ENCODE data around the gene EPM2A. TPM values are rescaled to one million over a fixed set of nuclear protein-coding genes. Genes with fewer than 3 reads are reported as not detected.

Gene EPM2A
- total RNA-seq, 3 donors from 2014 or later, result 4.7 to 52.4 (median 5.3) TPM

- H3K4me1 ChIP-seq (ENCODE audit: low read depth), result no peaks in the 10 kb centered on the region
- no peak for TF ChIP-seq CTCF (IDR thresholded peaks at IDR 0.05)
- intact Hi-C loops (cut with DNase I, micrococcal nuclease), result no loop called here
- DNase-seq, result no peak
- H3K36me3 ChIP-seq (ENCODE audit: low read depth), result no peaks in the 10 kb centered on the region
- no peak for ATAC-seq
- no peak overlapping the region for H3K4me3 ChIP-seq
- H3K9me3 ChIP-seq, result no peaks in the 10 kb centered on the region
Observed at GRCh38 chr6:145631374-145631773, 103.9 kb downstream of the EPM2A start.

DNA sequence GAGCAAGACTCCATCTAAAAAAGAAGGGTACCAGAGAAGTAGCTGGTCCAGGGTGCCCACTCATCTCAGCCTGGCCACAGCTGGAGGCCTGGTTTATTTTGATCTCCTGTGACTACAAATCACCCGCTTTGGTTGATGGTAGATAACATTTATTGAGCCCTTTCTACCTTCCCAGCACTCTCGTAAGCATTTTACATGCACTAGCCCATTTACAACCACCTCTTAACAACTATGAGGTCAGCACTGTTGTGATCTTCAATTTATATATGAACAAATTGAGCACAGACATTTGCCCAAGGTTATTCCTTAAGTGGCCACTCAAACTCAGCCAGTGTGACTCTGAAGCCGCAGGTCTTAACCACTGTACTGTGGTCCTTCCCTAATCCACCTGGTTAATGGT, 104.7 kb downstream of the EPM2A start:
- Histone ChIP-seq H3K4me1 (ENCODE audit: low read depth) (no peaks in the 10 kb centered on the region), H3K36me3 (ENCODE audit: low read depth) (no peaks in the 10 kb centered on the region), H3K9me3 (no peaks in the 10 kb centered on the region), H3K4me3 (no peak overlapping the region)
- intact Hi-C loops (cut with DNase I, micrococcal nuclease), result no loop called here
- no peak for TF ChIP-seq CTCF (IDR thresholded peaks at IDR 0.05)
- ATAC-seq (no peak), DNase-seq (no peak)

GRCh38 chr6:145629478-145629877, 105.8 kb downstream of the EPM2A start:
- no peak overlapping the region for H3K4me3 ChIP-seq
- intact Hi-C loops (cut with DNase I, micrococcal nuclease), result no loop called here
- DNase-seq, result no peak
- no peaks in the 10 kb centered on the region for H3K36me3 ChIP-seq (ENCODE audit: low read depth)
- no peaks in the 10 kb centered on the region for H3K4me1 ChIP-seq (ENCODE audit: low read depth)
- H3K9me3 ChIP-seq, result no peaks in the 10 kb centered on the region
- TF ChIP-seq CTCF (IDR thresholded peaks at IDR 0.05), result no peak
- ATAC-seq, result no peak

DNA sequence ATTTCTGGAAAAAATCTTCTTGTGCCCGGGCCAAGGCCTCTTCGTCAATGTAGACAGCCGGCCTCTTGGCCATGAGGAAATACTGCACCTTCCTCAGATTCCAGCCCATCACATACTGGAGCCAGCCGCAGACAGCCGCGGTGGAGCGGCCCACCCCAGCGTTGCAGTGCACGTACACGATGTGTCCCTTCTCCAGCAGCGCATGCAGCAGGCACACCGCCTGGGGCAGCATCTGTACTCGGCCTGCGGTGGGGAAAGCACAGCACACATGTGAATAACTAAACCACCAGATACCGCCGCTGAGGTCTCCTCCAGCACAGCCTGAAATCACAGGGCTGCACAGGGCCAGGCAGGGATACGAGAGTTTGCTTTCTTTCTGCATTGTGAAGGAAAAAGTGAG, 107.9 kb downstream of the EPM2A start:
- DNase-seq (peak in 1 of 3 donors; percentile 43), ATAC-seq (no peak)
- Histone ChIP-seq H3K36me3 (ENCODE audit: low read depth) (no peaks in the 10 kb centered on the region), H3K4me1 (ENCODE audit: low read depth) (no peaks in the 10 kb centered on the region), H3K4me3 (no peak overlapping the region), H3K9me3 (no peaks in the 10 kb centered on the region)
- no peak for TF ChIP-seq CTCF (IDR thresholded peaks at IDR 0.05)
- intact Hi-C loops (cut with DNase I, micrococcal nuclease), result no loop called here

- Histone ChIP-seq H3K36me3 (ENCODE audit: low read depth) (no peaks in the 10 kb centered on the region), H3K4me1 (ENCODE audit: low read depth) (no peaks in the 10 kb centered on the region), H3K9me3 (no peaks in the 10 kb centered on the region), H3K4me3 (no peak overlapping the region)
- DNase-seq (no peak), ATAC-seq (no peak)
- intact Hi-C loops (cut with DNase I, micrococcal nuclease), result no loop called here
- TF ChIP-seq CTCF (IDR thresholded peaks at IDR 0.05), result no peak
Observed at GRCh38 chr6:145626857-145627256, 108.5 kb downstream of the EPM2A start.

- no peaks in the 10 kb centered on the region for H3K4me1 ChIP-seq (ENCODE audit: low read depth)
- DNase-seq (no peak), ATAC-seq (no peak)
- no peaks in the 10 kb centered on the region for H3K36me3 ChIP-seq (ENCODE audit: low read depth)
- TF ChIP-seq CTCF (IDR thresholded peaks at IDR 0.05), result no peak
- no peak overlapping the region for H3K4me3 ChIP-seq
- H3K9me3 ChIP-seq, result no peaks in the 10 kb centered on the region
- intact Hi-C loops (cut with DNase I, micrococcal nuclease), result no loop called here
Observed at GRCh38 chr6:145623231-145623630, 112.1 kb downstream of the EPM2A start.

Data from mucosa of descending colon (tissue), 3 donors.